Measurements from ENCODE around the gene MYH9. TPM values are rescaled to one million over a fixed set of nuclear protein-coding genes. Genes with fewer than 3 reads are reported as not detected.

Gene MYH9
- total RNA-seq, 1 donor from 2014 or later, result 277 TPM

DNA sequence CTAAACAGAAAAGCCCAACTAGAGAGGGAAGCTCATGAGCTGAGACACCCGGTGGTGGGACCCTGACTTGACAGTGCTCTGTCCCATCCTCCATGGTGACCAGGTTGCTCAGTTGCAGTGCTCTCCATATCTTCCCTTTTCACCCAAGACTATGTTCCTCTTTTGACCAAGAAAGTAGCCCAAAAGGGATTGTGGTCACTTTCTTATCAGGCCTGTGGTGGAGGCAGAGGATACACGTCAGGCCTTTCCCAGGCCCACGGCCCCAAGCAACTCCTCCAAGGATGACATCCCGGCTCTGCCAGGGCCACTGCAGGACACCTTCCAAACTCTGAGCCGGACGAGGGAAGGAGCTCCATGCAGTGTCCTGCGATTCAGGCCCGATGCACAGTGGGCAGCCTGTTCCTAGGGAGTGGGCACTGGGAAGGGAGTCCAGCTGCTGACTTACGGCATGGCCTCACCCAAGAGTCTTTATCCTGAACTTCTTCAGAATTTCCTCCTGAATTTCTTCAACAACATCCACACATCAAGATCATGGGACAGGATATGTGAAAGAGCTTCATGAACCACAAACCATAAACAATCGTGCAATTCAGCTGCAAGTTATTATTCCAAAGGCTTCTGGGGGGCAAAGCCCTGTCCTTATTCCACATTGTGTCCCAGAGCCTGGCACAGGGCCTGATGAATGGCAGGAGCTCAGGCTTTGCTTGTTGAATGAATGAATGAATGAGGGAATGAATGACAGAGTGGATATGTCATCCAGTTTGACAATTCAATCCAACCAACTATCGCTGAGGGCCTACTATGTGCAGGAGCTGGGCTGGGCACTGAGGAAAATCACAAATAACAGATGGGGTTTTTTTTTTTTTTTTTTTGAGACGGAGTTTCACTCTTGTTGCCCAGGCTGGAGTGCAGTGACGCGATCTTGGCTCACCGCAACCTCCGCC lies 36.0 kb upstream of the MYH9 start:
- DNase-seq (ENCODE audit: extremely low spot score, unreplicated experiment), result no peak
- no peaks in the 10 kb centered on the region for H3K36me3 Mint-ChIP-seq
- H3K27ac Mint-ChIP-seq, result no peak overlapping the region
- H3K4me1 Mint-ChIP-seq (ENCODE audit: unreplicated experiment), result peaks cover 7% of the 10 kb centered on the region
- no peak overlapping the region for H3K4me3 Mint-ChIP-seq
- no peaks in the 10 kb centered on the region for H3K9me3 Mint-ChIP-seq
- no peak for TF ChIP-seq CTCF (conservative IDR thresholded peaks at IDR 0.05)
- no peaks in the 10 kb centered on the region for H3K27me3 Mint-ChIP-seq

DNA sequence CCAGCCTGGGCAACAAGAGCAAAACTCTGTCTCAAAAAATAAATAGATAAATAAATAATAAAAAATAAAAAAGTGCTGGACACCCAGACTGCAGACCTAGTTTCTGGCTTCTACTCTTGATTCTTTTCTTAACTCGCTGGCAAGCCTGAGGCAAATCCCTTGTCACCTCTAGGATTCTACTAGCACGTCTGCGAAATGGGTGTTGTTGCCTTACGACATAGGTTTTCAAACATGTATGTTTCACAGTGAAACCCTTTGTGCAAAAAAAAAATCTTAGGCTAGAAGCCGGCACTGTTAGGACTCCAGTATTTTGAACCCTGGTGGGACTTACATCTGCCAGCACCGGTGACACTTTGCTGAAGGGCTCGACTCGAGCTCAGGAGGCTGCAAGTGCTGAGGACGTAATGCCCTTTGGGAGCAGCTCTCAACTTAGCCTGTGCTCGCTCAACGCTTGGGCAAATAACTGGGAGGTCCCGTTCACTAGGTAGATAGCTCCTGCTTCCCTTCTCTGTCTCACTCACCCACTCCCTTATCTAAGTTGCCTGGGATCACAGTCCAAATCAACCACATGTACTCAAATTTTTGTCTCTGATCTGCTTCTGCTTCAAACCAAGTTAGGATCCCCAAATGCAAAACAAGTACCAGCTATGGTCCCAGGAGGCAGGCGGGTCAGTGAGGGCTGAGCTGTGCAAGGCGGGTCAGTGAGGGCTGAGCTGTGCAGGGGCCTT lies 34.7 kb upstream of the MYH9 start:
- Mint-ChIP-seq H3K27me3 (no peaks in the 10 kb centered on the region), H3K9me3 (no peaks in the 10 kb centered on the region), H3K4me3 (no peak overlapping the region), H3K36me3 (no peaks in the 10 kb centered on the region), H3K27ac (no peak overlapping the region), H3K4me1 (ENCODE audit: unreplicated experiment) (peaks cover 7% of the 10 kb centered on the region)
- TF ChIP-seq CTCF (conservative IDR thresholded peaks at IDR 0.05), result no peak
- DNase-seq (ENCODE audit: extremely low spot score, unreplicated experiment), result no peak

DNA sequence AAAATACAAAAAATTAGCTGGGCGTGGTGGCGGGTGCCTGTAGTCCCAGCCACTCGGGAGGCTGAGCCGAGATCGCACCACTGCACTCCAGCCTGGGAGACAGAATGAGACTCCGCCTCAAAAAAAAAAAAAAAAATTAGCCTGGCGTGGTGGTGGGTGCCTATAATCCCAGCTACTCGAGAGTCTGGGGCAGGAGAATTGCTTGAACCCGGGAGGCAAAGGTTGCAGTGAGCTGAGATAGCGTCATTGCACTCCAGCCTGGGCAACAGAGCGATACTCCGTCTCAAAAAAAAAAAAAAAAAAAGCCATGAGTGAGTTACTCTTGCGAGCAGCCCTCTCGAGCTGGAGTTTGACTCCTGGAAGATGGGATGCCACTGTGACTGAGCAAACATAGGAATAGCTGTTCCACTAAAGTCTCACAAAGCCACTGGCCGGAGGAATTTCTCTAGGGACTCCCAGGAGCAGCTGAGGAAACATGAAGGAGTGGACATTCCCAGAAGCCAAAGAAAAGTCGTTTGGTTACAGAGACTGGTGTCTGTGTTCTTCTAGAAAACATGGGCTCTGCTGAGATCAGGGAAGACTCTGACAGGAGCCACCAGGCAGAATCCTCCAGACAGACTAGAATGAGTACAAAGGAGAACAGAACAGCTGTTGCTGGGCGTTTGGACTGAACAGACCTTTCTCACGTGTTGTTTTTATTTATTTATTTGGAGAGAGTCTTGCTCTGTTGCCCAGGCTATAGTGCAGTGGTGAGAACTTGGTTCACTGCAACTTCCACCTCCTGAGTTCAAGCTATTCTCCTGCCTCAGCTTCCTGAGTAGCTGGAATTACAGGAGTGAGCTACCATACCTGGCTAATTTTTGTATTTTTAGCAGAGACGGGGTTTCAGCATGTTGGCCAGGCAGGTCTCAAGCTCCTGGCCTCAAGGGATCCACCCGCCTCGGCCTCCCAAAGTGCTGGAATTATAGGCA lies 32.4 kb upstream of the MYH9 start:
- DNase-seq (ENCODE audit: extremely low spot score, unreplicated experiment), result no peak
- Mint-ChIP-seq H3K4me3 (no peak overlapping the region), H3K27ac (peak overlapping the region; percentile 81)

DNA sequence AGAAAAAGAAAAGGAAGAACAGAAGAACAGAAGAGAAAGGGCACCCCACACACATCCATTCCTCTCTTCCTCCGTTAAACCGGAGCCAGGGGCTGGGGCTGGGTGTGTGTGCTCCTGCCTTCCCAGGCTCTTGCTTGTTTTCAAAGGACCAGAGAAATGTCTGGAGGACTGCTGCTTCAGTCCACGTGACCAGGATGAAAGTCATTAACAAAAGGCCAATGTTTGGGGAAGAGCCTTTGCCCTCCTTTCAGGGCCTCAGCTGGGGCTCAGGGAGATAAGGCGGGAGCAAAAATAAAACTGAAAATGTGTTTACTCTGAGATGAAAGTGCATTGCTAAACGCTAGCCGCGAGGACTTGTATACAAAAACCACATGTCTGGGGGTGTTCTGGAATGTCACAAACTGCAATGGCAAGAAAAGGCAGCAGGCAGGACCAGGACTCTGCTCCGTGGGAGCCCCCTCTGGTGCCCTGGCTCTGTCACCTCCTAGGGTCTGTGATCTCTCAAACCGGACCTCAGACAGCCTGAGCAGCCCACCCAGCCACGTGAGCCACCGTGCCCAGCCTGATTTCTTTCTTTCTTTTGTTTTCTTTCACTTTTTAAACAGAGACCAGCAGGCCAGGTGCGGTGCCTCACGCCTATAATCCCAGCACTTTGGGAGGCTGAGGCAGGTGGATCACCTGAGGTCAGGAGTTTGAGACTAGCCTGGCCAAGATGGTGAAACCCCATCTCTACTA lies 31.6 kb upstream of the MYH9 start:
- H3K9me3 Mint-ChIP-seq, result no peaks in the 10 kb centered on the region
- no peaks in the 10 kb centered on the region for H3K36me3 Mint-ChIP-seq
- no peak for DNase-seq (ENCODE audit: extremely low spot score, unreplicated experiment)
- TF ChIP-seq CTCF (conservative IDR thresholded peaks at IDR 0.05), result no peak
- peak overlapping the region; percentile 81 for H3K27ac Mint-ChIP-seq
- H3K4me1 Mint-ChIP-seq (ENCODE audit: unreplicated experiment), result peaks cover 7% of the 10 kb centered on the region
- H3K4me3 Mint-ChIP-seq, result peak overlapping the region; percentile 65
- no peaks in the 10 kb centered on the region for H3K27me3 Mint-ChIP-seq

More for the DNA sequence above, 32.4 kb upstream of the MYH9 start:
- H3K27me3 Mint-ChIP-seq, result no peaks in the 10 kb centered on the region
- H3K9me3 Mint-ChIP-seq, result no peaks in the 10 kb centered on the region
- no peaks in the 10 kb centered on the region for H3K36me3 Mint-ChIP-seq
- TF ChIP-seq CTCF (conservative IDR thresholded peaks at IDR 0.05), result no peak
- H3K4me1 Mint-ChIP-seq (ENCODE audit: unreplicated experiment), result peaks cover 7% of the 10 kb centered on the region

All from type B pancreatic cell (in vitro differentiated cells).